CD4-positive, alpha-beta T cell treated with Interferon alpha-2 for 1 hour (primary cell): ENCODE measurements around the gene MTIF2.
"Not testable (repeated sequence)": the region's sequence is repeated elsewhere in the genome, so short reads cannot be mapped to it uniquely, and the experiment has no call there.

ENCODE experiments used
- DNase-seq, 2 donors: peaks; one replicate each; pipeline ENCODE4 v3.0.0-alpha.2; 2020 to 2022

MTIF2 gene

GRCh38 chr2:55268907-55269644 lies at the start of gene MTIF2:
TSS of gene MTIF2 (minus strand) at chr2:55269231. CDS start at chr2:55263858, 5,373 bp downstream.
- DNase-seq, result peak; percentile 88 to 91

- no peak for DNase-seq
These were observed 46.0 kb upstream of the MTIF2 start for GRCh38 chr2:55314985-55315384.

- DNase-seq, result no peak
These were observed 42.4 kb upstream of the MTIF2 start for GRCh38 chr2:55311444-55311870.

GRCh38 chr2:55309446-55309845 lies 40.4 kb upstream of the MTIF2 start:
- DNase-seq, result no peak

- no peak for DNase-seq
These were observed 33.2 kb upstream of the MTIF2 start for GRCh38 chr2:55302241-55302640.

- no peak for DNase-seq
These were observed 32.2 kb upstream of the MTIF2 start for GRCh38 chr2:55301277-55301676.

GRCh38 chr2:55296393-55296792 lies 27.4 kb upstream of the MTIF2 start:
- DNase-seq, result no peak

- no peak for DNase-seq
These were observed 14.1 kb upstream of the MTIF2 start for GRCh38 chr2:55283083-55283482.

- peak; percentile 87 to 90 for DNase-seq
These were observed 13.3 kb upstream of the MTIF2 start for GRCh38 chr2:55282110-55282917.

GRCh38 chr2:55280851-55281546 lies 12.0 kb upstream of the MTIF2 start:
- DNase-seq, result not testable (repeated sequence)

GRCh38 chr2:55279859-55280424 lies 10.9 kb upstream of the MTIF2 start:
- not testable (repeated sequence) for DNase-seq

GRCh38 chr2:55279214-55279835 lies 10.3 kb upstream of the MTIF2 start:
- not testable (repeated sequence) for DNase-seq

GRCh38 chr2:55277310-55277709 lies 8.3 kb upstream of the MTIF2 start:
- DNase-seq, result no peak

GRCh38 chr2:55274346-55274745 lies 5.3 kb upstream of the MTIF2 start:
- DNase-seq, result not testable (repeated sequence)

- DNase-seq, result peak in 1 of 2 donors; percentile 12
These were observed 587 bp upstream of the MTIF2 start for GRCh38 chr2:55269645-55269990.

- DNase-seq, result no peak
These were observed 634 bp downstream of the MTIF2 start for GRCh38 chr2:55268288-55268906.

GRCh38 chr2:55259586-55259985 lies 9.4 kb downstream of the MTIF2 start:
- DNase-seq, result not testable (repeated sequence)

- DNase-seq, result no peak
These were observed 16.2 kb downstream of the MTIF2 start for GRCh38 chr2:55252832-55253231.

GRCh38 chr2:55247025-55247424 lies 22.0 kb downstream of the MTIF2 start:
- DNase-seq, result no peak

GRCh38 chr2:55245411-55245810 lies 23.6 kb downstream of the MTIF2 start:
- DNase-seq, result no peak

- no peak for DNase-seq
These were observed 26.4 kb downstream of the MTIF2 start for GRCh38 chr2:55242617-55243016.

- not testable (repeated sequence) for DNase-seq
These were observed 27.4 kb downstream of the MTIF2 start for GRCh38 chr2:55241582-55241981.
